Measurements from ENCODE around the gene C19orf53. TPM values are rescaled to one million over a fixed set of nuclear protein-coding genes. Genes with fewer than 3 reads are reported as not detected.

Gene C19orf53
- total RNA-seq, 1 donor from 2014 or later: 91.3 TPM

DNA sequence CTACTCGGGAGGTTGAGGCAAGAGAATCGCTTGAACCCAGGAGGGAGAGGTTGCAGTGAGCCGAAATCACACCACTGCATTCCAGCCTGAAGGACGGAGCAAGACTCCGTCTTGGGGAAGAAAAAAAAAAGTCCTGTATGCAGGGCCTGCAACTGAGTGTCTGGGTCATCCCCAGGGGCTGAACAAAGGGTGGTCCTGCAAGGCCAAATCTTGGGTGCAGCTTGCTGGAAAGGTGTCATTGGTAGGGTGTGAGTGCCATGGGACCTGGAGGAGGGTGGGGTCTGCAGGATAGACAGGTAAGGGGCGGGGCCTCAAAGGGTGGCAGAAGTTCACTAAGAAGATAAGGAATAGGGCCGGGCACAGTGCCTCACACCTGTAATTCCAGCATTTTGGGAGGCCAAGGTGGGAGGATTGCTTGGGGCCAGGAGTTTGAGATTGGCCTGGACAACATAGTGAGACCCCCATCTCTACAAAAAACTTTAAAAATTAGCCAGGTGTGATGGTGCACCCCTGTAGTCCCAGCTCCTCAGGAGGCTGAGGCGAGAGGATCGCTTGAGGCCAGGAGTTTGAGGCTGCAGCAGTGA, 52.5 kb downstream of the C19orf53 start:
- no peak for DNase-seq (ENCODE audit: low spot score)

DNA sequence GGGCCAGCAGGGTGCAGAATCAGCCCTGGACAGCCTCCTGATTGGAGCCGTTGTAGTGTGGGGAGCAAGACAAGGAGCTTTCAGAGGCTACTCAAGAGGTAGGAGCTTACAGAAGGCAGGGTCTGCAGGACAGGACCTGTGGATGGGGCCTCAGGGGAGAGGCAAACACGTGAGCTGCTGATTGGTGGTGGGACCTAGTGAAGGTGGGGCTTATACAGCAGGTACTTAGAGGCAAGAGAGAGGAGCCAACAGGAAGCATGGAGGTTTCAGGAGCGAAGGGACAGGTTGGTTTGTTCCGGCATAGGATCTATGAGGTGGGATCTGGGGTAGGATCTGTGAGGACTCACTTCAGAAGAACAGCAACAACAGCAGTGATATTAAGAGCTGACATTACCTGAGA, 53.4 kb downstream of the C19orf53 start:
- no peak for DNase-seq (ENCODE audit: low spot score)

Other genes with a start within 250 kb of the C19orf53 start
- 59.4 TPM for gene MRI1, start 9.9 kb upstream of the C19orf53 start, total RNA-seq
- gene ZSWIM4, start 21.0 kb downstream of the C19orf53 start, total RNA-seq: 11.2 TPM
- gene NANOS3, start 102.7 kb downstream of the C19orf53 start, total RNA-seq: 0.75 TPM
- gene BRME1, start 131.7 kb downstream of the C19orf53 start, total RNA-seq: 2.6 TPM
- 57.1 TPM for gene CC2D1A, start 131.7 kb downstream of the C19orf53 start, total RNA-seq
- 3.2 TPM for gene PODNL1, start 164.0 kb downstream of the C19orf53 start, total RNA-seq
- 33.7 TPM for gene DCAF15, start 178.1 kb downstream of the C19orf53 start, total RNA-seq
- gene RFX1, start 231.9 kb downstream of the C19orf53 start, total RNA-seq: 25.0 TPM

Measured in mucosa of gallbladder (tissue), 1 donor.